ENCODE data around the gene PITX3.

- TF ChIP-seq, protein P1, sequence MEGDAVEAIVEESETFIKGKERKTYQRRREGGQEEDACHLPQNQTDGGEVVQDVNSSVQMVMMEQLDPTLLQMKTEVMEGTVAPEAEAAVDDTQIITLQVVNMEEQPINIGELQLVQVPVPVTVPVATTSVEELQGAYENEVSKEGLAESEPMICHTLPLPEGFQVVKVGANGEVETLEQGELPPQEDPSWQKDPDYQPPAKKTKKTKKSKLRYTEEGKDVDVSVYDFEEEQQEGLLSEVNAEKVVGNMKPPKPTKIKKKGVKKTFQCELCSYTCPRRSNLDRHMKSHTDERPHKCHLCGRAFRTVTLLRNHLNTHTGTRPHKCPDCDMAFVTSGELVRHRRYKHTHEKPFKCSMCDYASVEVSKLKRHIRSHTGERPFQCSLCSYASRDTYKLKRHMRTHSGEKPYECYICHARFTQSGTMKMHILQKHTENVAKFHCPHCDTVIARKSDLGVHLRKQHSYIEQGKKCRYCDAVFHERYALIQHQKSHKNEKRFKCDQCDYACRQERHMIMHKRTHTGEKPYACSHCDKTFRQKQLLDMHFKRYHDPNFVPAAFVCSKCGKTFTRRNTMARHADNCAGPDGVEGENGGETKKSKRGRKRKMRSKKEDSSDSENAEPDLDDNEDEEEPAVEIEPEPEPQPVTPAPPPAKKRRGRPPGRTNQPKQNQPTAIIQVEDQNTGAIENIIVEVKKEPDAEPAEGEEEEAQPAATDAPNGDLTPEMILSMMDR (IDR thresholded peaks at IDR 0.05), result no peak
- TF ChIP-seq POLR2A (IDR thresholded peaks at IDR 0.05) (no peak), EP300 (IDR thresholded peaks at IDR 0.05) (no peak)
Observed at GRCh38 chr10:102269017-102269416, 27.7 kb upstream of the PITX3 start.

All from ovary (tissue), 3 donors.